ENCODE measurements around the gene CCT2.
A peak's percentile ranks its signal among the peaks of the same experiment; 100 is the strongest.

CCT2 gene

DNA sequence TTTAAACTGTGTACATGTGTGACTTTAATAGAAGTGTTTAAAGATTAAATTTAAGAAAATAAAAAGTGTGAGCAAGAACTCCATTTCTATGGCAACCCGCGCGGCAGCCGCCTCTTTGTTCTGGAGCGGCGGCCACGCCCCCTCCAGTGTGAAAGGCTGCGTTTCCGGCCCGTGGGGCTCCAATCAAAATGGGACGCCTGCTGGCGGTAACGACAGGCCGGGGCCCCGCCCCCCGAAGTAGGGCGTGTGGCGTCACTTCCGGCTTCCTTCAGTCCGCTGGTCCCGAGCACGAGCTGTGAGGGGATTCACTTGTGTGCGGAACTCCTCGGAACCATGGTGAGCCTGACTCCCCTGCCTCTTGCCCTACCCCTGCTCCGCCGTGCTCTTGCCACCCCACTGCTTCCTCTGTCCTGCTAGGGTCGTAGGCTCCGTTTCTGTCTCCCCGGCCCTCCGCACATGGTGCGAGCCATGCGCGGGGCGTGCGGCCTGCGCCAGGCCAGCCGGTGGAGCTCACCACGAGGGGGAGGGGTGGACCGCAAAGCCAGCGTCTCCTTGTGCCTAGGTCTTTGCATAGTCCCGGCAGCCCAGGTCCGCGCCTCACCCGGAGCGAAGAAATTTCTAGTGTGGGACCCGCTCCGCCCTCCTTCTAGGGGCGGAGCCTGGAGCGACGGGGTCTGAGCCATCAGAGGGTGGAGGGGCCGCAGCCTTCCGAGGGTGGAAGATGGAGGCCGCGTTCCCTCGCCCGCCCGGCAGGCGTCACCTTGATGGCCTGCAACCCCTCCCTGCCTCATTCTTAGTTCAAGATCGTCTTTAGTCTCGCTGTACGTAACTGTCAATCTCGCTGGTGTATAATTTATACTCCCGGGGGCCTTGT lies at the start of gene CCT2:
TSS of gene CCT2 (plus strand) at position 271 of the 874 bp plus-strand sequence. CDS start at position 334, 63 bp downstream.
- DNase-seq: peak; percentile 98

DNA sequence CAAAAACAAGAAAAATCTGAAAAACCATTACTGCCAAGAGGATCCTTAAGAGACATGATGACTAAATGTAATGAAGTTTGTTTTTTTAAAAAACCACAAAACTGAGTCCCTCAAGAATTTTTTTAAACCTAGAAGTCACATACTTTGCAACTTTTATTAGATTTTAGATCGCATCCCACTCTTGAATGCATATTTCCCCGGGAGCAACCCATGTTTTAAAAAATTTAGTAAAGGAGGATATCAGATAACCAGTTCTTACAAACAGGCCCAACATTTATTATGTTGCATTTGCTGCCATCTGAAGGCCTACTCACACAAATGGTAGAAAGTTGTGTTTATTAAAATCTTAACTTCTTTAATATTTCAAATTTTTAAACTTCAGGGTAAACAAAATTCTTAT lies 44.3 kb upstream of the CCT2 start:
- DNase-seq: no peak

DNA sequence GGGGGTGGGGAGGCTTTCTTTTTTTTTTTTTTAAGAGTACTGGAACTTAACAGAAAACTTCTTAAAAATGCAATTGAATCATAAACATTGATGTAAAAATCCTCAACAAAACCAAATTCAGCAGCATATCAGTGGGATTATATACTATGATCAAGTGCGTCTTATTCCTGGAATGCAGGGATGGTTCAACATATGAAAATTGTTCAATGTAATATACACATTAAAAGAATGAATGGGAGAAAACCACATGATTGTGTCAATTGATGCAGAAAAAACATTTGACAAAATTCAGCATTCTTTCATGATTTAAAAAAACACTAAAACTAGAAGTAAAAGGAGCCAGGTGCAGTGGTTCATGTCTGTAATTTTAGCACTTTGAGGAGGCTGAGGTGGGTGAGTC lies 41.2 kb upstream of the CCT2 start:
- DNase-seq: no peak

- no peak for DNase-seq
Observed at GRCh38 chr12:69545081-69545480, 40.2 kb upstream of the CCT2 start.

GRCh38 chr12:69546693-69547438 lies 38.4 kb upstream of the CCT2 start:
- no peak for DNase-seq

- no peak for DNase-seq
Observed at GRCh38 chr12:69548687-69549086, 36.6 kb upstream of the CCT2 start.

- no peak for DNase-seq
Observed at GRCh38 chr12:69550569-69551350, 34.5 kb upstream of the CCT2 start.

- DNase-seq: no peak
Observed at GRCh38 chr12:69553628-69554248, 31.5 kb upstream of the CCT2 start.

- DNase-seq: no peak
Observed at GRCh38 chr12:69555461-69555860, 29.8 kb upstream of the CCT2 start.

- DNase-seq: no peak
Observed at GRCh38 chr12:69556383-69556782, 28.9 kb upstream of the CCT2 start.

DNA sequence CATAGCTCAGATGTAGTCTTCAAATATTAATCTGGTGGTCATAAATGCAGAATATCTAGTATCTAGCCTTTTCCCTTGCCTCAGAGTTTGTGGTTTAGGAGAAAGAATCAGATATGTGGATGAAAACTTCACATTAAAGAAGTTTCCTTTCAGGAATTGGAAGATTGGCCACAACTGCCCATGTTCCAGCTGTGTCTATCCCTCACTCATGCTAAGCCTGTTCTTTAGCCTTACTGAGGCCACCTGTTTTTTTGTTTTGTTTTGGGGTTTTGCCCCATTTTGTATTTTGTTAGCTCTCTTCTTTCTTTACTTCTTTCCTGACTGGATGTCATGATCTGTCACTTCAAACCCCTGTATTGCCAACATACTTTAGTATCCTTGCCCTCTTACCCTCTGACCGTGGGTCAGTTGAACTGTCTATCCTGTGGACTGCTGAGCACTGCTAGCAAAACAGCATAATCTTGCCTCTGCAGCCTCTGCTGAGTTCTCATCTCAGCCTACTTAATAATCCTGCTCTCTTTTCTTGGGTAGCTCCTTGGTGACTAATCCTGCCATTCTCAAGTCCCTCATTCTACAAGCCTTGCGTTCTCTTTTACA lies 22.0 kb upstream of the CCT2 start:
- no peak for DNase-seq

GRCh38 chr12:69566603-69567002 lies 18.7 kb upstream of the CCT2 start:
- DNase-seq: no peak

DNA sequence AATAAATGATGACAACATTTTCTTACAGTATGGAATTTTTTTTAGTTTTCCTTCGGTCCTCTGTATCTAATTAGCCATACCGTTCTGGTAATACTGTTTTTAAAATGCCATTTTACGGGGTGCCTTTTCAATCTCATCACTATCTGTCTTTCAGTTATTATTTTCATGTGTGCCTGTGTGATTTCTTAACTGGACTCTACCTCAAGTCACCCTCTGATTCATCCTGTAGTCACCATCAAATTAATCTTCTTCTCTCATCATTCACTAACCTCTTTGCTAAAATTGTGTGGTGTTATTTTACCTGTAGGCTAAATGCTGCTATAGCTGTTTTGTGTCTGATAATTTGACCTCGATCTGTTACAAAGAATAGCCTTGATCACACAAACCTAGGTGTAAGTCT lies 16.0 kb upstream of the CCT2 start:
- no peak for DNase-seq

DNA sequence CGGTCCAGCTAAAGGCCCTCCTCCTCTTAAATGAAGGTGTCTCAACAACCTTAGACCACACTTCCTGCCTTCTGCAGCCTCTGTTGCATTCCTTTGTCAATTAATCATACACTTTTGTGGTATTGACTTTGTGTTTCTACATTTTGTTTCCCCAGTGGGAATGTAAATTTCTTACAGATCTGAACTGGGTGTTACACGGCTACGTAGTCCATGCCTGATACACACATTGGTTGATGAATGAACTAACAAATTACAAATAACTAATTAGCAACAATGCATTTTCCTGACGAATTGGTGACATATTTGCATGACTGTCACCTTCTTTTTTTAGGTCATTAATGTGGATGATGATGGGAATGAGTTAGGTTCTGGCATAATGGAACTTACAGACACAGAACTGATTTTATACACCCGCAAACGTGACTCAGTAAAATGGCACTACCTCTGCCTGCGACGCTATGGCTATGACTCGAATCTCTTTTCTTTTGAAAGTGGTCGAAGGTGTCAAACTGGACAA lies 15.2 kb upstream of the CCT2 start:
- no peak for DNase-seq

DNA sequence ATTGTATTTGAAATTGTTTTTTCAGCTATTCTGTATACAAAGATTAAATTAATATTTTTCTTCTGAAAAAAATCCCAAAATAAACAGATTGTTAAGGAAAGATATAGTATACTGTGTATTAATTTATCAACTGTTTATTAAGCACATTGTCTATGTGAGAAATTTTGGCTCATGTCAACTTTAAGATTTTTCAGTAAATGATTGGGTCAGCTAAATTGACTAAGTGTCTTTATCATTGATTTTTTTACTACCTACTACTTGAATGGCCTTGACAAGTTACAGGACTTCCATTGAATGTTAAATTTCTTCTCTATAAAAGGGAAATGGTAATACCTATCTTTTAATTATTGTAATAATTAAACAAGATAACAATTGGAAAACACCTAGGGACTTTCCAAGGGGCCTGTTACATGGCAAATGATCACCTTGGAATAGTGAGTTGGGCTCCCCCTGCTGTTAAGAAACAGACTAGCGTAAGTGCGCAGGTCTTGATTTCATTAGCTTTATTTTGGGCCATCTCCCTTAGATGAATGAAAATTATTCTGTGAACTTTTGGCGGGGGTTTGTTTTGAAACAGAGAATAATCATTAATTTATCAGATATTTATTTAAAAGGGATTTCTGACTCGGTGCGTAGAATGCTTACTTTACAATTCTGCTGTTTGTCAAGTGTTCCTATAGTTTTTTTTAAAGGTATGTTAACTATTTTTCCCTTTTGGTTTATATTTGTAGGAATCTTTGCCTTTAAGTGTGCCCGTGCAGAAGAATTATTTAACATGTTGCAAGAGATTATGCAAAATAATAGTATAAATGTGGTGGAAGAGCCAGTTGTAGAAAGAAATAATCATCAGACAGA lies 14.5 kb upstream of the CCT2 start:
- peak; percentile 66 for DNase-seq

DNA sequence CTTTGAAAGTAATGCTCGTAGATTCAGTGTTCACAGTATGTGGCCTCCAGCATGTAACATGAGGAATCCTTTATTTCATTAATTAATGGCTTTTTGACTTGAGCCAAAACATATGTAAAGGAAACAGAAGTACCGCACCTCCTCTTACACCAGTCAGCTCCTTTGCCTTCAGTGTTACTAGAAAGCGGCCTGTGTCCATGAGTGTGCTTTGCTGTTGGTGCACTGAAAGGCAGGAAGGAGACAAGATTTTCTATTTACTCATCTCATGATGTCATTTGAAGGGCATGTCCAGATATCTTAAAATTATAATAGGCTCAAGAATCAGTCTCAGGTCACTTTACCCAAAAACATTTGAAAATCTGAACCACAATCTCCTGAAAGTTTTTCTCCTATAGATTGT lies 9.9 kb upstream of the CCT2 start:
- no peak for DNase-seq

GRCh38 chr12:69578283-69578682 lies 7.0 kb upstream of the CCT2 start:
- no peak for DNase-seq

- no peak for DNase-seq
Observed at GRCh38 chr12:69579029-69579428, 6.2 kb upstream of the CCT2 start.

DNA sequence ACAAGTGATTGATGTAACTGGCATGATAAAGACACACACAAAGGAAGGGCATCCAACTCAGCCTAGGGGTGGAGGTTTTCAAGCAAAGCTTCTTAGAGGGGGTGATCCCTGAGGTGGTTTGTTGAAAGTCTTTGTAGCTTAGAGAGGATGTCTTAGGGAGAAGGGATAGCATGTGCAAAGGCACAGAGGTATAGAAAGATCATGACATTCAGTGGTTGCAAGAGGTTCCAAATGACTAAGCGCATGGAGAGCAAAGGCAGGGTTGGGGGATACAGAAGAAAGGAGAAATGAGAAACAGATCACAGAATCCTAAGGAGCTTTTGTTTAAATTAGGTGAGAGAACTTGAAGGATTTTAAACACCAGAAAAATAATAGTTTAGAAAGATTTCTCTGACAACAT lies 5.2 kb upstream of the CCT2 start:
- no peak for DNase-seq

- DNase-seq: no peak
Observed at GRCh38 chr12:69583203-69583602, 2.1 kb upstream of the CCT2 start.

DNA sequence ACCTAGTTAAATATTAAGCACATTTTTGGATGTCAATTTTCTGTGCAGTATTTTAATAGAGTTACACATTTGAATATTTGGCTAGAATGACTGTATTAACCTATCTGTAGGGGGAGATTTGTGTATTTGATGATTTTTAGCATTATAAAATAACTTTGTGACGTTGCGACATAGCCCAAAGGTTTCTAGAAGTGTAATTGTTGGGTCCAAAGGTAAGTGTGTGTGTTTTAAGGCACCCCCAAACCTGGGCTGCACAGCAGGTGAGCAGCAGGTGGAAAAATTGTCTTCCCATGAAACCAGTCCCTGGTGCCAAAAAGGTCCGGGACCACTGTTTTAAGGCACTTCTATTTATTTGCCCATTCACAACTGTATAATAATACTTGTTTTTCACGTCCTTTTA lies 3.3 kb downstream of the CCT2 start:
- no peak for DNase-seq

All from CD4-positive, alpha-beta T cell treated with Interleukin-6 for 4 hours (primary cell).